ENCODE results near the gene CBFA2T3. TPM values are rescaled to one million over a fixed set of nuclear protein-coding genes. Genes with fewer than 3 reads are reported as not detected.

The CBFA2T3 gene
- total RNA-seq, 1 experiment from 2014 or later = 13.7 TPM

- H3K27ac ChIP-seq (ENCODE audit: low read length) = no peak overlapping the region
- ATAC-seq = no peak
- no peaks in the 10 kb centered on the region for H3K27me3 ChIP-seq (ENCODE audit: control insufficient read depth, insufficient read depth, low read length)
- DNase-seq (ENCODE audit: low read depth, low spot score) = no peak
- H3K9me3 ChIP-seq (ENCODE audit: control insufficient read depth, insufficient read depth, low read depth, low read length) = no peaks in the 10 kb centered on the region
- intact Hi-C loops (cut with micrococcal nuclease; ENCODE audit: unreplicated experiment) = no loop called here
- no peak overlapping the region for H3K4me3 ChIP-seq (ENCODE audit: low read depth in 2 of 2, low read length in 2 of 2)
- H3K36me3 ChIP-seq (ENCODE audit: control insufficient read depth, insufficient read depth, low read length) = peaks cover 6% of the 10 kb centered on the region; the same call in 1 of the 2 replicates
- ChIA-PET CTCF (no interaction called here), POLR2A (no interaction called here)
- peaks cover 9% of the 10 kb centered on the region; the same call in 1 of the 2 replicates for H3K4me1 ChIP-seq (ENCODE audit: control insufficient read depth, insufficient read depth, low read length)
- BruUV-seq (replicated peaks) = no TSS peak
- in situ Hi-C loops (cut with HindIII; ENCODE audit: low pct_unique_long_range_greater_than_20kb, low sequenced_read_pairs) = no loop called here
- no peak for TF ChIP-seq TCF7L2 (IDR thresholded peaks at IDR 0.05; ENCODE audit: low read depth, low read length)
- TF ChIP-seq CTCF (IDR thresholded peaks at IDR 0.05) = no peak
- no peak for TF ChIP-seq POLR2AphosphoS5 (IDR thresholded peaks at IDR 0.05; ENCODE audit: low read depth, low read length)
- TF ChIP-seq SIN3A (IDR thresholded peaks at IDR 0.05; ENCODE audit: borderline replicate concordance, insufficient read depth, low read depth, low read length) = no peak
- TF ChIP-seq REST (IDR thresholded peaks at IDR 0.05; ENCODE audit: insufficient read depth in 1 of 2, low read depth in 2 of 2, low read length in 1 of 2) = no peak
These were observed 117.5 kb downstream of the CBFA2T3 start for GRCh38 chr16:88859381-88860091.

- peaks cover 6% of the 10 kb centered on the region; the same call in 1 of the 2 replicates for H3K36me3 ChIP-seq (ENCODE audit: control insufficient read depth, insufficient read depth, low read length)
- ChIA-PET CTCF (interaction anchor here (0.5 to 1.1 kb wide), 2 partner anchors 9 to 12 kb away, joined by 3 to 4 read pairs; no protein-coding TSS in a partner anchor), POLR2A (no interaction called here)
- H3K4me1 ChIP-seq (ENCODE audit: control insufficient read depth, insufficient read depth, low read length) = peaks cover 9% of the 10 kb centered on the region; the same call in 1 of the 2 replicates
- H3K27ac ChIP-seq (ENCODE audit: low read length) = peak overlapping the region; percentile 84
- ATAC-seq (peak; percentile 69), DNase-seq (ENCODE audit: low read depth, low spot score) (peak; percentile 17)
- peak overlapping the region; percentile 88 to 93 for H3K4me3 ChIP-seq (ENCODE audit: low read depth in 2 of 2, low read length in 2 of 2)
- TF ChIP-seq POLR2AphosphoS5 (IDR thresholded peaks at IDR 0.05; ENCODE audit: low read depth, low read length) (no peak), TCF7L2 (IDR thresholded peaks at IDR 0.05; ENCODE audit: low read depth, low read length) (no peak), CTCF (IDR thresholded peaks at IDR 0.05) (no peak; the same call in 1 of the 2 replicates), SIN3A (IDR thresholded peaks at IDR 0.05; ENCODE audit: borderline replicate concordance, insufficient read depth, low read depth, low read length) (no peak), REST (IDR thresholded peaks at IDR 0.05; ENCODE audit: insufficient read depth in 1 of 2, low read depth in 2 of 2, low read length in 1 of 2) (no peak)
- BruUV-seq (replicated peaks) = no TSS peak
- H3K9me3 ChIP-seq (ENCODE audit: control insufficient read depth, insufficient read depth, low read depth, low read length) = no peaks in the 10 kb centered on the region
- intact Hi-C loops (cut with micrococcal nuclease; ENCODE audit: unreplicated experiment) (no loop called here), in situ Hi-C loops (cut with HindIII; ENCODE audit: low pct_unique_long_range_greater_than_20kb, low sequenced_read_pairs) (no loop called here)
- no peaks in the 10 kb centered on the region for H3K27me3 ChIP-seq (ENCODE audit: control insufficient read depth, insufficient read depth, low read length)
These were observed 119.2 kb downstream of the CBFA2T3 start for GRCh38 chr16:88857728-88858339.
